GM12878 (cell line): ENCODE results near the gene KBTBD4. TPM values are rescaled to one million over a fixed set of nuclear protein-coding genes. Genes with fewer than 3 reads are reported as not detected.

Source experiments
- ATAC-seq: fragments of 200-7000 bp; cut with Tn5 transposase; 3 replicates; pipeline ENCODE4 v1.9.1; 2020; ENCODE audit warnings: mild to moderate bottlenecking, moderate library complexity
- BruUV-seq: library from RNA; stranded (reverse); fragments of 400-500 nt; replicated peaks from 2 replicates; lab custom pipeline; 2021; lab: Mats Ljungman, UMichigan
- CTCF ChIA-PET: fragments of 300-600 bp; sonication (Branson Sonifier 250); formaldehyde crosslinking; extraction: SDS; loops from one replicate; lab custom pipeline; 2021; ENCODE audit warnings: inconsistent platforms; lab: Yijun Ruan, JAX
- POLR2A ChIA-PET: fragments of 350-600 bp; formaldehyde crosslinking; extraction: SDS; loops from one replicate; lab custom pipeline; 2021; ENCODE audit warnings: inconsistent platforms; lab: Charles Lee
- RAD21 ChIA-PET: fragments of 300-600 bp; sonication (Branson Sonifier 250); formaldehyde crosslinking; loops from one replicate; lab custom pipeline; 2023; ENCODE audit warnings: antibody characterized with exemption; ENCODE audit not compliant: unreplicated experiment; lab: Charles Lee
- SMC1A ChIA-PET: fragments of 300-600 bp; sonication (Branson Sonifier 250); formaldehyde crosslinking; loops from one replicate; lab custom pipeline; 2023; ENCODE audit not compliant: unreplicated experiment, uncharacterized antibody; lab: Charles Lee
- DNase-seq: peaks from one replicate; pipeline ENCODE4 v3.0.0-alpha.2; 2011; ENCODE audit warnings: low read depth, low spot score
- FAIRE-seq: peaks from 3 replicates; lab custom pipeline; 2011; peaks lifted over from hg19 to GRCh38; lab: Jason Lieb, UNC
- H2AFZ ChIP-seq: 2 replicates; pipeline ENCODE4 v1.6.0; 2011; ENCODE audit warnings: low read depth, low read length, control low read depth; ENCODE audit not compliant: control insufficient read depth
- H3K27ac ChIP-seq: 2 replicates; pipeline ENCODE4 v1.5.1; 2011; ENCODE audit warnings: control low read depth; ENCODE audit not compliant: control insufficient read depth, insufficient read depth
- H3K27me3 ChIP-seq, 2 experiments: replicated peaks in 1 of 2; 2 replicates each; pipeline versions ENCODE4 v1.6.0 to v1.6.1; 2011; ENCODE audit warnings: low read length in 1 of 2; ENCODE audit not compliant: control insufficient read depth in 2 of 2, insufficient read depth in 2 of 2
- H3K36me3 ChIP-seq, 2 experiments: 2 replicates each; pipeline ENCODE4 v1.5.1; 2011; ENCODE audit warnings: low read length in 1 of 2; ENCODE audit not compliant: control insufficient read depth in 2 of 2, insufficient read depth in 2 of 2
- H3K4me1 ChIP-seq: 2 replicates; pipeline ENCODE4 v1.6.1; 2011; ENCODE audit warnings: mild to moderate bottlenecking, low read length, moderate library complexity, mixed read lengths; ENCODE audit not compliant: control insufficient read depth, insufficient read depth
- H3K4me2 ChIP-seq: 2 replicates; pipeline ENCODE4 v1.6.0; 2011; ENCODE audit warnings: control low read depth; ENCODE audit not compliant: control insufficient read depth, insufficient read depth
- H3K4me3 ChIP-seq: fragments of 200-600 bp; sonication (generic); 2 replicates; pipeline ENCODE4 v1.5.1; 2016
- H3K79me2 ChIP-seq: 2 replicates; pipeline ENCODE4 v1.6.0; 2011; ENCODE audit warnings: low read length; ENCODE audit not compliant: control insufficient read depth, insufficient read depth
- H3K9ac ChIP-seq: 2 replicates; pipeline ENCODE4 v1.8.0; 2011; ENCODE audit warnings: low read length, control low read depth, mixed read lengths; ENCODE audit not compliant: control insufficient read depth, insufficient read depth
- H3K9me3 ChIP-seq: replicated peaks from 3 replicates; pipeline ENCODE4 v1.5.1; 2011; ENCODE audit warnings: mild to moderate bottlenecking, low read length; ENCODE audit not compliant: control insufficient read depth, insufficient read depth
- H4K20me1 ChIP-seq: 2 replicates; pipeline ENCODE4 v1.6.0; 2011; ENCODE audit not compliant: control insufficient read depth, insufficient read depth
- ATF2 ChIP-seq: IDR thresholded peaks from 2 replicates; pipeline ENCODE4 v1.6.1; 2012; ENCODE audit warnings: low read length, inconsistent platforms
- BRCA1 ChIP-seq: IDR thresholded peaks from 2 replicates; pipeline ENCODE4 v1.6.1; 2011; ENCODE audit warnings: low read depth, low read length, improper control_type of control experiment
- CUX1 ChIP-seq: IDR thresholded peaks from 2 replicates; pipeline ENCODE4 v1.6.1; 2012; ENCODE audit warnings: improper control_type of control experiment, low read depth, low read length; ENCODE audit not compliant: insufficient replicate concordance
- IRF3 ChIP-seq: fragments of 450-650 bp; IDR thresholded peaks from 2 replicates; pipeline ENCODE4 v1.6.1; 2014; ENCODE audit warnings: mild to moderate bottlenecking
- KLF5 ChIP-seq: fragments of 450-650 bp; IDR thresholded peaks from 2 replicates; pipeline ENCODE4 v1.6.1; 2014; ENCODE audit warnings: mild to moderate bottlenecking; ENCODE audit not compliant: partially characterized antibody
- PBX3 ChIP-seq: IDR thresholded peaks from 2 replicates; pipeline ENCODE4 v1.6.1; 2011; ENCODE audit warnings: mild to moderate bottlenecking, low read depth, low read length, moderate library complexity; ENCODE audit not compliant: insufficient replicate concordance
- POLR2A ChIP-seq: IDR thresholded peaks from 2 replicates; pipeline ENCODE4 v1.6.1; 2011; ENCODE audit warnings: low read depth, mild to moderate bottlenecking, low read length
- RCOR1 ChIP-seq: conservative IDR thresholded peaks from 2 replicates; pipeline ENCODE4 v1.6.1; 2012; ENCODE audit warnings: low read depth, low read length, improper control_type of control experiment
- SIN3A ChIP-seq: IDR thresholded peaks from 2 replicates; pipeline ENCODE4 v1.6.1; 2012; ENCODE audit warnings: low read depth, low read length, improper control_type of control experiment
- SIX5 ChIP-seq: IDR thresholded peaks from 2 replicates; pipeline ENCODE4 v1.6.1; 2011; ENCODE audit warnings: mild to moderate bottlenecking, low read depth, low read length, moderate library complexity; ENCODE audit not compliant: severe bottlenecking
- SMC3 ChIP-seq: IDR thresholded peaks from 2 replicates; pipeline ENCODE4 v1.6.1; 2011; ENCODE audit warnings: low read length, improper control_type of control experiment, borderline replicate concordance
- WGBS: methylation state at CpG from one replicate; pipeline ENCODE4 v1.1.6; 2016; ENCODE audit warnings: low lambda C conversion rate; ENCODE audit not compliant: insufficient replicate concordance, insufficient coverage; ENCODE audit errors: missing lambda C conversion rate; 5-methylcytosine and 5-hydroxymethylcytosine counted together
- in situ Hi-C: fragments of 300-500 bp; cut with MboI; formaldehyde crosslinking; loops from 9 replicates; pipeline ENCODE4 v1.14.3; 2018; ENCODE audit warnings: mixed read lengths
- intact Hi-C: fragments of 100-400 bp; cut with micrococcal nuclease; formaldehyde crosslinking; loops from one replicate; pipeline ENCODE4 v1.14.2; 2022; ENCODE audit not compliant: unreplicated experiment
- polyA plus RNA-seq, 11 experiments: library from polyadenylated mRNA; depleted of rRNA in 4 of 11; unstranded in 6 of 11; stranded (reverse) in 5 of 11; fragments of >200 nt; fragmentation: Nextera tagmentation in 4 of 11; fragmentation: Illumina TruSeq in 1 of 11; extraction: Ambion mirVana in 4 of 11; extraction: Trizol in 1 of 11; gene quantifications; 1 replicate in 1 of 11; 2 replicates in 10 of 11; pipeline versions ENCODE4 v1.2.1 to v1.2.3, GENCODE V29; 2011 to 2016; ENCODE audit warnings: inconsistent platforms in 2 of 11, missing spikeins in 2 of 11, low read depth in 1 of 11
- total RNA-seq, 4 experiments: library from RNA; depleted of rRNA in 3 of 4; stranded (reverse); fragments of >200 nt in 3 of 4; fragmentation: Illumina TruSeq in 1 of 4; extraction: Trizol in 1 of 4; gene quantifications; 2 replicates each; pipeline versions ENCODE4 v1.2.1 to v1.2.3, GENCODE V29; 2013 to 2021

Gene KBTBD4
- total and polyA plus RNA-seq, 10 of the 15 experiments (the other 5 are each of a cell fraction or from before 2014, with no cell fraction given) = 18.4 to 46.4 (median 25.7) TPM

GRCh38 chr11:47587039-47587716 is 8.4 kb upstream of the KBTBD4 start (continued):
- TF ChIP-seq SIX5 = no peak
- TF ChIP-seq IRF3 = no peak
- TF ChIP-seq SMC3 = no peak
- TF ChIP-seq ATF2 = no peak

GRCh38 chr11:47586098-47586855 is 7.5 kb upstream of the KBTBD4 start, which contains the start of gene FAM180B:
TSS of gene FAM180B (plus strand) at chr11:47586678. CDS start at chr11:47586769, 91 bp downstream.
- ChIA-PET POLR2A (no interaction called here), SMC1A (interaction anchor here (1.7 kb wide), 1 partner anchor 9 kb away, joined by 4 read pairs; no protein-coding TSS in a partner anchor), RAD21 (no interaction called here), CTCF (no interaction called here)
- H2AFZ ChIP-seq = no peak within 1 kb of the TSS
- no peaks in the 10 kb centered on the region; the same call in none of the 2 replicates for H3K79me2 ChIP-seq
- 88% methylated on average over 12 of the region's 12 CpGs for WGBS
- no peak within 1 kb of the TSS for H3K4me3 ChIP-seq
- no peak within 1 kb of the TSS for H3K4me2 ChIP-seq
- FAIRE-seq = no peak
- no peaks in the 10 kb centered on the region for H3K9me3 ChIP-seq
- no peaks in the 10 kb centered on the region for H4K20me1 ChIP-seq
- peaks cover 7 to 22% of the 10 kb centered on the region in 2 experiments for H3K36me3 ChIP-seq
- no peaks in the 10 kb centered on the region for H3K4me1 ChIP-seq
- in situ Hi-C loops (no loop called here), intact Hi-C loops (no loop called here)
- H3K27ac ChIP-seq = no peak within 1 kb of the TSS
- H3K9ac ChIP-seq = no peak within 1 kb of the TSS
- ATAC-seq = no peak; the same call in 2 of the 3 replicates
- no TSS peak for BruUV-seq
- DNase-seq = no peak
- no peaks in the 10 kb centered on the region for H3K27me3 ChIP-seq
- TF ChIP-seq SIN3A (no peak), PBX3 (no peak), CUX1 (no peak), RCOR1 (no peak), KLF5 (no peak), BRCA1 (no peak), POLR2A (no peak)
